ENCODE data around the gene TIMP2.

Gene TIMP2

GRCh38 chr17:78925234-78925633 lies at the start of gene TIMP2:
Gene TIMP2, minus strand, starts transcription at chr17:78925387. Its CDS starts 299 bp downstream, at chr17:78925088.
- peaks cover 4% of the 10 kb centered on the region; the same call in 1 of the 2 replicates for H3K27me3 ChIP-seq (ENCODE audit: insufficient read depth, low read length)
- H3K9me3 ChIP-seq (ENCODE audit: insufficient read depth, low read depth, low read length), result no peaks in the 10 kb centered on the region
- H3K36me3 ChIP-seq (ENCODE audit: insufficient read depth, low read depth, low read length), result no peaks in the 10 kb centered on the region
- peak within 1 kb of the TSS; percentile 79; the same call in 1 of the 2 replicates for H3K9ac ChIP-seq (ENCODE audit: low read depth, low read length)
- peaks cover 6% of the 10 kb centered on the region for H3K4me1 ChIP-seq (ENCODE audit: insufficient read depth, low read length)
- H3K4me3 ChIP-seq (ENCODE audit: low read length), result peak within 1 kb of the TSS; percentile 70
- H3K27ac ChIP-seq (ENCODE audit: low read length), result no peak within 1 kb of the TSS

GRCh38 chr17:78973792-78974520 lies 48.8 kb upstream of the TIMP2 start:
- Histone ChIP-seq H3K9me3 (ENCODE audit: insufficient read depth, low read depth, low read length) (no peaks in the 10 kb centered on the region), H3K4me1 (ENCODE audit: insufficient read depth, low read length) (no peaks in the 10 kb centered on the region)

GRCh38 chr17:78973196-78973595 lies 48.0 kb upstream of the TIMP2 start:
- no peaks in the 10 kb centered on the region for H3K4me1 ChIP-seq (ENCODE audit: insufficient read depth, low read length)
- no peak overlapping the region; the same call in 1 of the 2 replicates for H3K9ac ChIP-seq (ENCODE audit: low read depth, low read length)
- H3K4me3 ChIP-seq (ENCODE audit: low read length), result no peak overlapping the region
- H3K9me3 ChIP-seq (ENCODE audit: insufficient read depth, low read depth, low read length), result no peaks in the 10 kb centered on the region
- no peak overlapping the region for H3K27ac ChIP-seq (ENCODE audit: low read length)
- no peaks in the 10 kb centered on the region for H3K27me3 ChIP-seq (ENCODE audit: insufficient read depth, low read length)
- no peaks in the 10 kb centered on the region for H3K36me3 ChIP-seq (ENCODE audit: insufficient read depth, low read depth, low read length)

More at GRCh38 chr17:78973792-78974520, 48.8 kb upstream of the TIMP2 start:
- Histone ChIP-seq H3K27me3 (ENCODE audit: insufficient read depth, low read length) (no peaks in the 10 kb centered on the region), H3K36me3 (ENCODE audit: insufficient read depth, low read depth, low read length) (no peaks in the 10 kb centered on the region), H3K27ac (ENCODE audit: low read length) (no peak overlapping the region), H3K4me3 (ENCODE audit: low read length) (no peak overlapping the region), H3K9ac (ENCODE audit: low read depth, low read length) (no peak overlapping the region)

- Histone ChIP-seq H3K36me3 (ENCODE audit: insufficient read depth, low read depth, low read length) (no peaks in the 10 kb centered on the region), H3K9ac (ENCODE audit: low read depth, low read length) (no peak overlapping the region), H3K27me3 (ENCODE audit: insufficient read depth, low read length) (no peaks in the 10 kb centered on the region), H3K4me3 (ENCODE audit: low read length) (no peak overlapping the region), H3K4me1 (ENCODE audit: insufficient read depth, low read length) (no peaks in the 10 kb centered on the region), H3K9me3 (ENCODE audit: insufficient read depth, low read depth, low read length) (no peaks in the 10 kb centered on the region), H3K27ac (ENCODE audit: low read length) (no peak overlapping the region)
Observed at GRCh38 chr17:78972507-78973105, 47.4 kb upstream of the TIMP2 start.

GRCh38 chr17:78971756-78972506 lies 46.7 kb upstream of the TIMP2 start:
- Histone ChIP-seq H3K9ac (ENCODE audit: low read depth, low read length) (peak overlapping the region; percentile 36), H3K36me3 (ENCODE audit: insufficient read depth, low read depth, low read length) (no peaks in the 10 kb centered on the region), H3K4me1 (ENCODE audit: insufficient read depth, low read length) (no peaks in the 10 kb centered on the region), H3K4me3 (ENCODE audit: low read length) (no peak overlapping the region), H3K27me3 (ENCODE audit: insufficient read depth, low read length) (no peaks in the 10 kb centered on the region), H3K27ac (ENCODE audit: low read length) (no peak overlapping the region), H3K9me3 (ENCODE audit: insufficient read depth, low read depth, low read length) (no peaks in the 10 kb centered on the region)

- Histone ChIP-seq H3K9ac (ENCODE audit: low read depth, low read length) (peak overlapping the region; percentile 36), H3K4me3 (ENCODE audit: low read length) (no peak overlapping the region), H3K27ac (ENCODE audit: low read length) (no peak overlapping the region), H3K9me3 (ENCODE audit: insufficient read depth, low read depth, low read length) (no peaks in the 10 kb centered on the region), H3K4me1 (ENCODE audit: insufficient read depth, low read length) (no peaks in the 10 kb centered on the region), H3K36me3 (ENCODE audit: insufficient read depth, low read depth, low read length) (no peaks in the 10 kb centered on the region), H3K27me3 (ENCODE audit: insufficient read depth, low read length) (no peaks in the 10 kb centered on the region)
Observed at GRCh38 chr17:78970834-78971755, 45.9 kb upstream of the TIMP2 start.

- Histone ChIP-seq H3K27ac (ENCODE audit: low read length) (no peak overlapping the region), H3K4me1 (ENCODE audit: insufficient read depth, low read length) (no peaks in the 10 kb centered on the region), H3K9ac (ENCODE audit: low read depth, low read length) (no peak overlapping the region), H3K9me3 (ENCODE audit: insufficient read depth, low read depth, low read length) (no peaks in the 10 kb centered on the region), H3K36me3 (ENCODE audit: insufficient read depth, low read depth, low read length) (no peaks in the 10 kb centered on the region), H3K4me3 (ENCODE audit: low read length) (no peak overlapping the region), H3K27me3 (ENCODE audit: insufficient read depth, low read length) (no peaks in the 10 kb centered on the region)
Observed at GRCh38 chr17:78969865-78970264, 44.7 kb upstream of the TIMP2 start.

GRCh38 chr17:78967782-78968362 lies 42.7 kb upstream of the TIMP2 start:
- no peaks in the 10 kb centered on the region for H3K27me3 ChIP-seq (ENCODE audit: insufficient read depth, low read length)
- no peaks in the 10 kb centered on the region for H3K36me3 ChIP-seq (ENCODE audit: insufficient read depth, low read depth, low read length)
- no peaks in the 10 kb centered on the region for H3K9me3 ChIP-seq (ENCODE audit: insufficient read depth, low read depth, low read length)
- no peak overlapping the region for H3K9ac ChIP-seq (ENCODE audit: low read depth, low read length)
- H3K27ac ChIP-seq (ENCODE audit: low read length), result no peak overlapping the region
- no peak overlapping the region for H3K4me3 ChIP-seq (ENCODE audit: low read length)
- H3K4me1 ChIP-seq (ENCODE audit: insufficient read depth, low read length), result no peaks in the 10 kb centered on the region

- H3K4me1 ChIP-seq (ENCODE audit: insufficient read depth, low read length), result no peaks in the 10 kb centered on the region
- no peaks in the 10 kb centered on the region for H3K9me3 ChIP-seq (ENCODE audit: insufficient read depth, low read depth, low read length)
- H3K36me3 ChIP-seq (ENCODE audit: insufficient read depth, low read depth, low read length), result no peaks in the 10 kb centered on the region
- no peaks in the 10 kb centered on the region for H3K27me3 ChIP-seq (ENCODE audit: insufficient read depth, low read length)
- no peak overlapping the region for H3K27ac ChIP-seq (ENCODE audit: low read length)
- no peak overlapping the region for H3K9ac ChIP-seq (ENCODE audit: low read depth, low read length)
- no peak overlapping the region for H3K4me3 ChIP-seq (ENCODE audit: low read length)
Observed at GRCh38 chr17:78966910-78967600, 41.9 kb upstream of the TIMP2 start.

GRCh38 chr17:78966123-78966813 lies 41.1 kb upstream of the TIMP2 start:
- Histone ChIP-seq H3K4me1 (ENCODE audit: insufficient read depth, low read length) (no peaks in the 10 kb centered on the region), H3K27ac (ENCODE audit: low read length) (no peak overlapping the region), H3K9ac (ENCODE audit: low read depth, low read length) (no peak overlapping the region)

More at GRCh38 chr17:78966123-78966813, 41.1 kb upstream of the TIMP2 start:
- Histone ChIP-seq H3K9me3 (ENCODE audit: insufficient read depth, low read depth, low read length) (no peaks in the 10 kb centered on the region), H3K27me3 (ENCODE audit: insufficient read depth, low read length) (no peaks in the 10 kb centered on the region), H3K4me3 (ENCODE audit: low read length) (no peak overlapping the region), H3K36me3 (ENCODE audit: insufficient read depth, low read depth, low read length) (no peaks in the 10 kb centered on the region)
